ENCODE measurements around the gene FRMPD2.

- TF ChIP-seq CTCF (IDR thresholded peaks at IDR 0.05) (no peak), POLR2A (IDR thresholded peaks at IDR 0.05) (no peak)
These were observed 18.1 kb upstream of the FRMPD2 start for GRCh38 chr10:48292616-48293015.
